Retinal pigment epithelial cell (primary cell): Measurements from ENCODE around the gene SMIM26.

ENCODE experiments used
- DNase-seq: peaks from one replicate; pipeline ENCODE4 v3.0.0-alpha.2; 2010; ENCODE audit warnings: low read depth
- H3K4me3 ChIP-seq: 2 replicates; pipeline ENCODE4 v1.5.1; 2011; ENCODE audit warnings: mild to moderate bottlenecking, low read length, control low read depth, moderate library complexity
- CTCF ChIP-seq: conservative IDR thresholded peaks from 2 replicates; pipeline ENCODE4 v1.5.1; 2011; ENCODE audit warnings: low read depth, low read length, control low read depth, inconsistent platforms

Gene SMIM26

DNA sequence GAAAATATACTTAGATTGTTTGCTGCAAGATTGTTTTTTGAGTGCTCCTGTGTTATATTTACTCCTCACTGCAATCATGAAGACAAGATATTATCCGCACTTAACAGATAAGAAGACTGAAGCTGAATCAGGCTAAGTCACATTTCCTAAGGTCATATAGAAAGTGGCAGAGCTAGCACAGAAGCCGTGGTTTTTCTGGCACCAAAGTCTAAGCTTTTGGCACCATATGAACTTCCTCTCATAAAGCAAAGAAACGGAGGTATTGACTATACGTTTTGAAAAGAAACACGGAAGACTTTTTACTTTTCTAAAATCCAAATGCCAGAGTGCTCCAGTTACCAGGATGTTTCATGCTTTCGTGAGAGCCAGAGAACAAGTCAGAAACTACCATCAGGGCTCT, 11.3 kb downstream of the SMIM26 start:
- TF ChIP-seq CTCF, result no peak
- no peak for DNase-seq
- no peak overlapping the region for H3K4me3 ChIP-seq

- DNase-seq, result no peak
- TF ChIP-seq CTCF, result no peak
- H3K4me3 ChIP-seq, result no peak overlapping the region
Observed at GRCh38 chr20:18580012-18580411, 12.8 kb downstream of the SMIM26 start.

DNA sequence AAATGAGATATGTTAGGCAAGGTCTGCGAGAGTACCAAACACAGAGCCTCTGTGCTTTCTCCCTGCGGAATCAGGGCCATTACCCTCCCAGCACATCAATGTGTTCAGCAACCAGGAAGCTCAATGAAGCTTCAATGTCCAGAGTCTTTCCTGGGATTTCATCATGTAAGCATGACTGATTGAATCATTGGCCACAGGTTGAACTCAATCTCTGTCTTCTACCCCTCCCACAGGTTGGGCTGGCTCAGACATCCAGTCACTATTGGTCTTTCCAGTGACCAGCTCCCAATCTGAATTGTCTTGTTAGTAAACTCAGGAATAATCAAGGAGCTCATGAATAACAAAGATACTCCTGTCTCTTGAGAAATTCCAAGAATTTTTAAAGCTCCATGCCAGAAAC, 17.9 kb downstream of the SMIM26 start:
- no peak for TF ChIP-seq CTCF
- DNase-seq, result no peak
- H3K4me3 ChIP-seq, result no peak overlapping the region

DNA sequence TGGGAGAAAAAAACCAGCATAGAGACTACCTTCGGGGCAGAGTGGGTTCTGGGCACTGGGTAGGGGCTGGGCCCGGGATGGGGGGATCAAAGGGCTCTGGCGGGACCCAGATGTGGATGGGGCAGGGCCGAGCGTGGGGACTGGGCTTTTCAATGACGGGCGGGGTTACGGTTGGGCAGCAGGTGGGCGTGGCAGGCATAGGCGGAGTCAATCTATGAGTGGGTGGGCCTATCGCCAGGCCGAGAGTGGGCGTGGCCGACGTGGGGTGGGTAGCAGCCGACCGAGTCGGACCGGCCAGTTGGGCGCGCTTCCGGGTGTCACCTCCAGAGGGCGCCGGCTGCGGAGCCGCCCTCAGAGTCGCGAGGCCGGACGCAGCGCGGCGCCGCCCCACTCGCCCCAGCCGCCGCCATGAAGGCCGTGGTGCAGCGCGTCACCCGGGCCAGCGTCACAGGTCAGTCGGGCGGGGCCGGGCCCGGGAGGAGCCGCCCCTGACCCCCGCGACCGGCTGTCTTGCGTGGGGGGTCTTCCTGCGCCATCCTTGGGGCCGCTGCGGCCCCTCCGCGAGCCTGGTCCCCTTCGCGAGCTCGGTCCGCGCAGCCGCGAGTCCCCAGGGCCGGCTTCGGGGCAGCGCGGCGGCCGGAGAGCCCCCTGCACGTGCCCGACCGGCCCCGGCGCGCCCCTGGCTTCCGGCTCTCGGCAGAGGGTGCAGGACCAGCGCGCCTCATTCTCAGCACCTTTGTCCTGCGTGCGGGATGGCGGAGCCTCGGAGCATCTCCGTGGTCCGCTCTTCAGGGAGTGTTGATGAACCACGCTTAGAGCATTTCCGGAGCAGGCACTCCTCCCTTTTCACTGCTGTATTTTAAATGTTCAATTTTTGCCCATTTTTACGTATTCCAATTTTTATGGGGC, 20.7 kb downstream of the SMIM26 start, which contains the start of gene DTD1:
DTD1 (plus strand) TSS at position 390 of the 909 bp plus-strand sequence; CDS start at position 409, 19 bp downstream.
- peak within 1 kb of the TSS; percentile 70 for H3K4me3 ChIP-seq
- DNase-seq, result peak; percentile 45
- TF ChIP-seq CTCF, result peak; percentile 63

- no peak for TF ChIP-seq CTCF
- no peak for DNase-seq
- peak overlapping the region; percentile 70 for H3K4me3 ChIP-seq
Observed at GRCh38 chr20:18588574-18588933, 21.3 kb downstream of the SMIM26 start.

- no peak for TF ChIP-seq CTCF
- no peak overlapping the region for H3K4me3 ChIP-seq
- no peak for DNase-seq
Observed at GRCh38 chr20:18589941-18590674, 22.9 kb downstream of the SMIM26 start.
